B cell (primary cell): ENCODE data around the gene LILRA6. TPM values are rescaled to one million over a fixed set of nuclear protein-coding genes. Genes with fewer than 3 reads are reported as not detected.

Experiments used
- ATAC-seq: fragments of 200-7000 bp; cut with Tn5 transposase; one replicate; pipeline ENCODE4 v1.10.0; 2021; ENCODE audit warnings: low read depth, mild to moderate bottlenecking, moderate number of reproducible peaks, moderate library complexity
- CTCF ChIA-PET: fragments of 350-600 bp; sonication (Branson Sonifier 250); formaldehyde crosslinking; loops from one replicate; lab custom pipeline; 2021; ENCODE audit warnings: antibody characterized with exemption, inconsistent platforms; lab: Charles Lee
- POLR2A ChIA-PET: fragments of 350-600 bp; sonication (Branson Sonifier 250); formaldehyde crosslinking; loops from one replicate; lab custom pipeline; 2021; ENCODE audit warnings: antibody characterized with exemption; lab: Charles Lee
- DNase-seq: peaks from one replicate; pipeline ENCODE4 v3.0.0; 2013
- H2AFZ ChIP-seq: 2 replicates; pipeline ENCODE4 v1.6.1; 2012; ENCODE audit warnings: mild to moderate bottlenecking, low read depth, low read length; ENCODE audit not compliant: insufficient read depth, poor library complexity, severe bottlenecking
- H3K27ac ChIP-seq, 2 donors: 1 replicate in 1 of 2; 2 replicates in 1 of 2; pipeline ENCODE4 v1.5.1; 2012 to 2013; ENCODE audit warnings: low read length in 2 of 2, mild to moderate bottlenecking in 2 of 2, moderate library complexity in 1 of 2
- H3K27me3 ChIP-seq, 4 experiments: fragments of 200-600 bp in 1 of 4; sonication (generic) in 1 of 4; replicated peaks in 1 of 4; 1 replicate in 2 of 4; 2 replicates in 2 of 4; pipeline versions ENCODE4 v1.6.1 to v1.7.0; 2013 to 2016; ENCODE audit warnings: low read length in 3 of 4, mild to moderate bottlenecking in 2 of 4, mixed read lengths in 1 of 4, moderate library complexity in 1 of 4; ENCODE audit not compliant: insufficient read depth in 4 of 4, control insufficient read depth in 3 of 4; ENCODE audit errors: control extremely low read depth in 1 of 4
- H3K36me3 ChIP-seq, 2 experiments: replicated peaks in 1 of 2; 1 replicate in 1 of 2; 2 replicates in 1 of 2; pipeline versions ENCODE4 v1.6.1 to v1.7.1; 2013; ENCODE audit warnings: low read length in 1 of 2; ENCODE audit not compliant: insufficient read depth in 2 of 2, control insufficient read depth in 1 of 2; ENCODE audit errors: control extremely low read depth in 1 of 2, extremely low read depth in 1 of 2
- H3K4me1 ChIP-seq, 2 donors: fragments of 200-600 bp in 1 of 2; sonication (generic) in 1 of 2; 1 replicate in 1 of 2; 2 replicates in 1 of 2; pipeline versions ENCODE4 v1.5.1 to v1.6.1; 2013 to 2017; ENCODE audit warnings: low read length in 2 of 2; ENCODE audit not compliant: control insufficient read depth in 2 of 2, insufficient read depth in 2 of 2
- H3K4me2 ChIP-seq: replicated peaks from 2 replicates; pipeline ENCODE3; 2012; ENCODE audit warnings: mild to moderate bottlenecking, low read depth, low read length; ENCODE audit not compliant: poor library complexity, severe bottlenecking
- H3K4me3 ChIP-seq, 5 experiments: fragments of 200-600 bp in 1 of 5; sonication (generic) in 1 of 5; 1 replicate in 3 of 5; 2 replicates in 2 of 5; pipeline versions ENCODE4 v1.5.1 to v1.7.0; 2011 to 2016; ENCODE audit warnings: low read length in 4 of 5, mild to moderate bottlenecking in 4 of 5, low read depth in 2 of 5, control low read depth in 1 of 5, moderate library complexity in 1 of 5; ENCODE audit not compliant: insufficient read depth in 1 of 5; ENCODE audit errors: control extremely low read depth in 1 of 5, extremely low read depth in 1 of 5
- H3K79me2 ChIP-seq: fragments of 200-600 bp; sonication (generic); one replicate; pipeline ENCODE4 v1.6.0; 2016; ENCODE audit warnings: low read length; ENCODE audit not compliant: control insufficient read depth, insufficient read depth
- H3K9ac ChIP-seq: fragments of 200-600 bp; sonication (generic); 2 replicates; pipeline ENCODE4 v1.6.1; 2017; ENCODE audit warnings: mild to moderate bottlenecking, low read length, moderate library complexity
- H3K9me3 ChIP-seq, 3 donors: one replicate each; pipeline versions ENCODE4 v1.6.1 to v1.7.1; 2013; ENCODE audit warnings: low read length in 2 of 3; ENCODE audit not compliant: control insufficient read depth in 2 of 3, insufficient read depth in 1 of 3; ENCODE audit errors: control extremely low read depth in 1 of 3
- H4K20me1 ChIP-seq: 2 replicates; pipeline ENCODE4 v1.6.0; 2012; ENCODE audit warnings: mild to moderate bottlenecking, low read length; ENCODE audit not compliant: insufficient read depth, control insufficient read depth, poor library complexity, severe bottlenecking
- H3K27ac Mint-ChIP-seq: one replicate; pipeline ENCODE4 v1.8.0; 2021; ENCODE audit warnings: mixed read lengths
- H3K27me3 Mint-ChIP-seq: one replicate; pipeline ENCODE4 v1.8.0; 2021; ENCODE audit warnings: mixed read lengths
- H3K4me1 Mint-ChIP-seq: one replicate; pipeline ENCODE4 v1.8.0; 2021; ENCODE audit warnings: mixed read lengths
- H3K4me3 Mint-ChIP-seq: one replicate; pipeline ENCODE4 v1.8.0; 2021; ENCODE audit warnings: mixed read lengths
- H3K9me3 Mint-ChIP-seq: one replicate; pipeline ENCODE4 v1.8.0; 2022; ENCODE audit warnings: mixed read lengths; ENCODE audit not compliant: insufficient read depth
- CTCF ChIP-seq: fragments of 200-600 bp; IDR thresholded peaks from one replicate; pipeline ENCODE4 v1.8.0; 2022; ENCODE audit warnings: antibody characterized with exemption, mild to moderate bottlenecking
- EZH2 ChIP-seq: IDR thresholded peaks from 2 replicates; pipeline ENCODE4 v1.6.1; 2012; ENCODE audit warnings: borderline replicate concordance, low read depth, mild to moderate bottlenecking, moderate library complexity, low read length; ENCODE audit not compliant: insufficient read depth, poor library complexity, severe bottlenecking
- WGBS: methylation state at CpG from one replicate; pipeline ENCODE4 v1.1.5; 2013; ENCODE audit warnings: missing lambda C conversion rate; ENCODE audit not compliant: insufficient coverage; 5-methylcytosine and 5-hydroxymethylcytosine counted together
- intact Hi-C: fragments of 100-400 bp; cut with micrococcal nuclease; formaldehyde crosslinking; loops from one replicate; pipeline ENCODE4 v1.10.0; 2022
- polyA plus RNA-seq: library from polyadenylated mRNA; depleted of rRNA; stranded (reverse); fragments of >200 nt; gene quantifications from 2 replicates; pipeline ENCODE4 v1.2.3, GENCODE V29; 2012
- total RNA-seq, 2 donors: library from RNA; stranded (reverse); fragments of 120-200 nt in 1 of 2; gene quantifications; 1 replicate in 1 of 2; 2 replicates in 1 of 2; pipeline versions ENCODE4 v1.2.3 to v1.2.4, GENCODE V29; 2013 to 2022

The LILRA6 gene
- total and polyA plus RNA-seq, 2 donors (not counting 1 experiment from before 2014, with no cell fraction given), result 0.66 TPM; not detected in 1

DNA sequence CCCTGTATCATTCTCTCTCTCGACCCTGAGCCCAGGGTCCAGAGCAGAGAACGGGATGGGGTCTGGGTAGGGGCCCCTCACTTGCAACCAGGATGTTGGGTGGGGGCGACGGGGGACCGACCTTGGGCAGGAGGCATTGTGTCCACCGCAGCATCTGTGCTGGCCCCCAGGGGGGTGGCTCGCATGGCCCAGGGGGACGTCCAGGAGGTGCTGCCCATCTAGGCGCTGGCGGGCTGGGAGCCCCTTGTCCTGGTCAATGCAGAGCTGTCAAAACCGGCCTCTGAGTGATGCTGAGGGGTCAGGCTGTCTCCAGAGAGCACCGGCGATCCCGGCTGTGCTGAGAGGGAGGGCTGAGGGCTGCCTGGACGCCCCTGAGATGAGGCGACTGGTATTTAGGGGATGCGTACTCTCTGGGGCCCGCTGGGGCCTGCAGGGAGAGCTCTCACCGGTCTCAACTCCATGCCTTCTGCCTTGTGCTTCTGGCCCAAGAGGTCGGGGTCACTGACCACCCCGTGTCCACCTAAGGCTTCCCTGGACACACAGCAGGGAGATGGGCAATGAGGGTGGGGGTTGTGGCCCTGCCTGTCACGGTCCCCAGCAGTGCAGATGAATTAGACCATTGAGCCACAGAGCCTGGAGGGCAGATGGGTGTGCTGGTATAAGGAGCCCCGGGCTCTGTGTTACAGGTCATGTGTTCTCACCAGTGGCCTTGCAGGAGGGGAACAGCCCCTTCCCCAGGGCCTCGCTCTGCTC, 33.4 kb downstream of the LILRA6 start:
- H4K20me1 ChIP-seq, result peaks cover 69% of the 10 kb centered on the region
- intact Hi-C loops, result no loop called here
- ChIA-PET CTCF (interaction anchor here (1.3 kb wide), 1 partner anchor 56 kb away, joined by 3 read pairs; no protein-coding TSS in a partner anchor), POLR2A (interaction anchor here (1.5 kb wide), 1 partner anchor 18 kb away, joined by 4 read pairs; the partner anchor contains the start of gene TSEN34)
- H3K4me1 ChIP-seq, result peaks cover 24 to 57% of the 10 kb centered on the region in 2 donors
- H3K27ac ChIP-seq, result no peak overlapping the region
- peaks cover 0 to 36% of the 10 kb centered on the region in 2 experiments for H3K36me3 ChIP-seq
- peaks cover 67% of the 10 kb centered on the region for H3K79me2 ChIP-seq
- Mint-ChIP-seq H3K27ac (peak overlapping the region; percentile 26), H3K4me3 (no peak overlapping the region), H3K9me3 (no peaks in the 10 kb centered on the region), H3K27me3 (no peaks in the 10 kb centered on the region), H3K4me1 (peaks cover 55% of the 10 kb centered on the region)
- no peak overlapping the region for H3K4me3 ChIP-seq
- no peaks in the 10 kb centered on the region for H3K27me3 ChIP-seq
- no peak overlapping the region for H2AFZ ChIP-seq
- H3K4me2 ChIP-seq, result no peak overlapping the region
- TF ChIP-seq CTCF (no peak), EZH2 (no peak)
- WGBS, result 77% methylated on average over 23 of the region's 24 CpGs
- H3K9ac ChIP-seq, result no peak overlapping the region
- no peak for ATAC-seq
- no peaks in the 10 kb centered on the region for H3K9me3 ChIP-seq
- DNase-seq, result peak; percentile 24

DNA sequence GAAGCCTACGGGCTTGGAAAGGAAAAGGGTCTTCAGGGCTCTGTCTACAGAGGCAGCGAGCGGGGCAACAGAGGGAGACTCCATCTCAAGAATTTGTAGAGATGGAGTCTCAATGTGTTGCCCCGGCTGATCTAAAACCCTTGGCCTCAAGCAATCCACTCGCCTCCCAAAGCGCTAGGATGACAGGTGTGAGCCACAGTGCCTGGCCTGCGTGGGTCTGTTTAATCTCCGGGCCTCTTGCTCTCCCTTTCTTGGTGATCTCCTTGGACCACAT, 33.9 kb downstream of the LILRA6 start:
- Histone ChIP-seq H3K27ac (peak overlapping the region in 1 of 2 donors; percentile 21), H2AFZ (no peak overlapping the region), H3K4me1 (peaks cover 26 to 62% of the 10 kb centered on the region in 2 donors), H3K9me3 (no peaks in the 10 kb centered on the region), H3K27me3 (no peaks in the 10 kb centered on the region), H3K4me2 (peak overlapping the region; percentile 21), H3K79me2 (peaks cover 72% of the 10 kb centered on the region), H4K20me1 (peaks cover 74% of the 10 kb centered on the region), H3K36me3 (peaks cover 0 to 42% of the 10 kb centered on the region in 2 experiments), H3K4me3 (no peak overlapping the region), H3K9ac (no peak overlapping the region)
- intact Hi-C loops, result no loop called here
- DNase-seq, result no peak
- CTCF ChIA-PET, result interaction anchor here (0.6 to 1.3 kb wide), 3 partner anchors 20 to 182 kb away, joined by 3 read pairs; partner anchors contain the start of gene MBOAT7
- H3K9me3 Mint-ChIP-seq, result no peaks in the 10 kb centered on the region
- H3K27ac Mint-ChIP-seq, result peak overlapping the region; percentile 62
- no peak overlapping the region for H3K4me3 Mint-ChIP-seq
- H3K4me1 Mint-ChIP-seq, result peaks cover 60% of the 10 kb centered on the region
- WGBS, result 83% methylated on average over 5 of the region's 8 CpGs
- ATAC-seq, result no peak
- POLR2A ChIA-PET, result interaction anchor here (1.3 to 1.5 kb wide), 2 partner anchors 18 to 19 kb away, joined by 4 to 5 read pairs; partner anchors contain the start of genes MBOAT7 and TSEN34
- no peaks in the 10 kb centered on the region for H3K27me3 Mint-ChIP-seq
- TF ChIP-seq EZH2 (no peak), CTCF (no peak)
